IPS-18c (cell line): ENCODE data around the gene SEC24C.

Source experiments
- H3K4me3 ChIP-seq: 2 replicates; pipeline ENCODE4 v1.7.0; 2013; ENCODE audit warnings: low read depth, mild to moderate bottlenecking, low read length, moderate library complexity; ENCODE audit not compliant: insufficient read depth
- H3K9me3 ChIP-seq: one replicate; pipeline ENCODE4 v1.6.1; 2013; ENCODE audit warnings: mild to moderate bottlenecking, low read length, moderate library complexity; ENCODE audit not compliant: control insufficient read depth, insufficient read depth

SEC24C gene

GRCh38 chr10:73814276-73814895 is 70.2 kb downstream of the SEC24C start:
- Histone ChIP-seq H3K4me3 (no peak overlapping the region), H3K9me3 (no peaks in the 10 kb centered on the region)

DNA sequence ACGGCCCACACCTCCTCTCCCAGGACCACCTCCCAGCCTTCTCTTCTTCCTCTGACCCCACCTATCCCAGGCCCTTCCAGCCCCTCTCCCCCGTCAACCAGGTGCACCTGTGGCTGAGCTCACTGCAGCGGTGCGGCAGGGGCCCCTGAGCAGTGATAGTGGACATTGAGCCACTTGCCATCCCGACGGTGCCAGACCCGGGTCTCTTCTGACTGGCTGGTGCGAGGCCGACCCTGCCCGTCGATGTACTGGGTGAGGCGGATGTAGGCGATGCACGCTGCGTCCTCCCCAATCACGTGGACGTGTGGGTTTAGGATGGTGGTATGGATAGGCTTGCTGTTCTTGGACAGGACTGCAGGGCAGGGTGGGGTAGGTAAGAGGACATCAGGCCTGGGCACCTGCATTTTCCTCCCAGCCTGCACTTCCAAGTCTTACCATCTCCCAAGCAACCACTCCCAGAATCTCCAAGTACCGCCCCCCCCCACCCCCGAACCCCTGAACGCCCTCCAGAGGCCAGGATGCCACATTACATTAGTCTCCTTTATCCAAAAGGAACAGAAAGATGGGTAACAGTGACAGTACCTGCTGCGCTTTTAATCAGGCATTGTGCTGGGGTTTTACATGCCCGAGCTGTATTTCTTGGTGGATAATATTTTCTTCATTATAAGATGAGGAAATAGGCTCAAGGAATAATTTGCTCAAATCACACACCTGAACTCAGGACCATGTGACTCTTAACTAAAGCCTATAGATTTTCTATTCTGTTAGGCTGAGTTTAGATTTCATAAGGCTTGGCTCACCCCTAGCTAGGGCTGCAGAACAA is 70.9 kb downstream of the SEC24C start:
- H3K9me3 ChIP-seq, result no peaks in the 10 kb centered on the region
- H3K4me3 ChIP-seq, result no peak overlapping the region

DNA sequence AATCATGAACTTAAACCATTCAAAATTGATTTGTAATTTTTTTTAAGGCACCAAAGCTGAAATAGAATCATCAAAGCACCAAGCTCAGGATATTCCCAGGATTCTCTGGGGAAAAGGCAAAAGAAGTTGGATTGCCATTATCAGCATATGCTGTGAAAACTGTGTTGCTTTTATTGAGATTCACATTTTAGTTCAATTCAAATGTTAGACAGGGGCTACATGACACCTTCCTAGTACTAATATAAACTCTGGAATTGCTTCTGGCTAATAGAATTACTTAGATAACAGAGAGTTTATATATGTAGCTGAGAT is 71.5 kb downstream of the SEC24C start:
- no peak overlapping the region for H3K4me3 ChIP-seq
- H3K9me3 ChIP-seq, result no peaks in the 10 kb centered on the region

- H3K4me3 ChIP-seq, result no peak overlapping the region
- no peaks in the 10 kb centered on the region for H3K9me3 ChIP-seq
Observed at GRCh38 chr10:73816917-73817729, 73.0 kb downstream of the SEC24C start.

DNA sequence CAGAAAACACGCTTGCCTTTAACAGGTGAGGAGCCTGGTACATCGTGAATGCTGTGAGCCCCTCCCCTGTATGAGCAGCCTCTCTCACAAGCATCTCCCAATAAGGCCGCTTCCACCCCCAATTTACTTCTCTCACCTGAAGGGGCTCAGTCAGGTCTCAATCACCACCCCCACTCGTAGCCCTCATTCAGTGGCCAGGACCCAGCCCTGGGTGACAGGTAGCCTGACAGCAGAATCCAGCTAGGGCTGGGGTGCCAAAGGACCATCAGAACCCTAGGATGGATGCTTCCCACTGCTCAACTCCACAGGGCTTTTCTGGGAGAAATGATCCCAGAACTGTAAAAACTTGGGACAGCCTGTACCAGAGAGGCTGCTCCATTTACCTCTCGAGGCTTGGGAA is 73.7 kb downstream of the SEC24C start:
- H3K4me3 ChIP-seq, result no peak overlapping the region

DNA sequence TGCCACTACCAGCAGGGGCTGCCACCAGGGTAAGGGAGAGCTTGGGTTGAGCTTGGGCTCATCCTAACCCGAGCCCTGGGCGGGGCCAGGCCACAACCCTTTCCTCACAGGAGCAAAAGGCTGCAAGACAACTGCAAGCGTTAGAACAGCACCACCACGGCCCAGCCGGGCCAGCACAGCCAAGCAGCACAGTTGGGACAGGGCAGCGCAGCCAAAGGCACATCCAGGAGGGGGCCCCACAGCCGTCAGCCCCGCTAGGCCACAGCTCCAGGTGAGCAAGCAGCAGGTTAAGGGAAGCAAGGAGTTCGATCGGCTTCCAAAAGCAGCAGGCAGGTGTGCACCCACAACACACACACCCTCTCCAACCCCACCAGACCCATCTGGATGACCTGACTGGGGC is 74.2 kb downstream of the SEC24C start:
- no peaks in the 10 kb centered on the region for H3K9me3 ChIP-seq
- no peak overlapping the region for H3K4me3 ChIP-seq

More for the DNA sequence above, 73.7 kb downstream of the SEC24C start:
- H3K9me3 ChIP-seq, result no peaks in the 10 kb centered on the region

- H3K4me3 ChIP-seq, result no peak overlapping the region
- no peaks in the 10 kb centered on the region for H3K9me3 ChIP-seq
Observed at GRCh38 chr10:73819081-73819480, 74.9 kb downstream of the SEC24C start.

DNA sequence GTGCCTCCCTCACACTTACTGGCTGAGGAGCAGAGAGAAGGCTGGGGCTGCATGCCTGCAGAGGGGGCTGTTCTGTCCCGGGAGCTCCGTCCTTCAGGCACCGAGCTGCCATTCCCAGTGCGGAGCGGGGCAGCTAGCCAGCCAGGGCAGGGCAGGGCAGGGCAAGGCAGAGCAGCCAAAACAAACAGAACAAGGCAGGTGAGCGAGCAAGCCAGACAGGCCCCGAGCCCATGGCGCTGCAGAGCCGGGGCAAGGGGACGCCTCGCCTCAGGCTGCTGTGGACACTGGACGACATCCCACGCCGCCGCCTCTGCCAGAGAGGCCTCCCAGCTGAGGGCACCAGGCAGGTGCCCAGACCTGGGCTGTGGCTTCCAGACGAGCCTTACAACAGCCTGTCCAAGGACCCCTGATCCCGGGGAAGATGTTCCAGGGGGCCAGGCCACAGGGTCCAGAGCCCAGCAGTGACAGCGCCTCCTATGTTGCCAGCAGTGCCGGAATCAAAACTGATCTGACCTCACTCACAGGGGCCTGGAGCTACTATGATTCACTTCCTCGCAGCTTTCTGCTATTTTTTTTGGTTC is 75.4 kb downstream of the SEC24C start:
- no peak overlapping the region for H3K4me3 ChIP-seq

More for the DNA sequence above, 75.4 kb downstream of the SEC24C start:
- no peaks in the 10 kb centered on the region for H3K9me3 ChIP-seq
